Measurements from ENCODE around the gene ARL5B.

ARL5B gene

DNA sequence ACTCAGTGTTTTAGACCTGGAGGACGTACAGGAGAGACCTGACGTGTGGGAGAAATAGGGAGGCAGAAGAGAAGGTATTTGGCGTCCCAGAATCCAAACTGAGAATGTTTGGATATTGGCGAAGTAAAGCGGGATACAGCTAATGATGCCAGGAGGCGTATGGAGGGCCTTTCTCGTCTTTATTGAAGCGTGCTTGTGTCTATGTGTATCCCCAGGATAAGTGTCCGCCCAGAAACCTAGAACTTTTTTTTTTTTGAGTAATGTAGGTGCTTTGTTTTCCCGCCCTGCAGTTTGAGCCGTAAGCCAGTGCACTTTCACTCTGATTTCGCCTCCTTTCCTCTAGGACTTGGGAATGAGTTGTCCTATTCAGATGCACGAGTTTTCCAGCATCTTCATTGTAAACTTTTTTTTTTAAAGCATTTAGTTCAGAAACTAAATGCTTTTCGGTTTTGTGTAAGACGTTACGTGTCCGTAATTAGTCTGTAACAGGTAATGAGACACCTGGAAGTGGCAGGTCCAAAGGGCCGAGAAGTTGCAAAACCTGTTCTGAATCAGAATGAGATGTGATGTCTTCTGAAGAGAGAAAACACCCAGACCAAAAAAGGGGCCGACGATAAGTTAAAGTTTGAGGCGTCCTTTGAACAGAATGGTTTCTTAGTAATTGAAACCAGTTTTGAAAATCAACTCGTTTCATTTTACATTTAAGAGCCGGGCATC is 746 bp downstream of the ARL5B start:
- no peak for DNase-seq

DNA sequence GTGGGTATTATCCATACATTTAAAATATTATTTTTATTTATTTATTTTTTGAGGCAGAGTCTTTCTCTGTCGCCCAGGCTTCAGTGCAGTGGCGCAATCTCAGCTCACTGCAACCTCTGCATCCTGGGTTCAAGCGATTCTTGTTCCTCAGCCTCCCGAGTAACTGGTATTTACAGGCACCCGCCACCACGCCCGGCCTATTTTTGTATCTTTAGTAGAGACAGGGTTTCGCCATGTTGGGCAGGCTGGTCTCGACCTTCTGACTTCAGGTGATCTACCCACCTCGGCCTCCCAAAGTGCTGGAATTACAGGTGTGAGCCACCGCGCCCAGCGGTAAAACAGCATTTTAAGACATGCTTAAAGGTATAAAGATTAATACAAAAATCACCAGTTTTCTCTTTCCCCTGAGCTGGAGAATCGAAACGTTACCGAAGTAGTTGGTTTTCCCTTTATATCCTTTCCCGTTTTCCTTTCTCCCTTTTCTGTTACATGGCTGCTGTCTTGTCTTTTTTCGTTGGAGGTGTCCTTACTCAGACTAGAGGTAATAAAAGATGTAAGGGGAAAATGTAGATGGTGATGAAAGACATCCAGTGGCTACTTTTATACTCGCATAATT is 1.7 kb downstream of the ARL5B start:
- DNase-seq: no peak

DNA sequence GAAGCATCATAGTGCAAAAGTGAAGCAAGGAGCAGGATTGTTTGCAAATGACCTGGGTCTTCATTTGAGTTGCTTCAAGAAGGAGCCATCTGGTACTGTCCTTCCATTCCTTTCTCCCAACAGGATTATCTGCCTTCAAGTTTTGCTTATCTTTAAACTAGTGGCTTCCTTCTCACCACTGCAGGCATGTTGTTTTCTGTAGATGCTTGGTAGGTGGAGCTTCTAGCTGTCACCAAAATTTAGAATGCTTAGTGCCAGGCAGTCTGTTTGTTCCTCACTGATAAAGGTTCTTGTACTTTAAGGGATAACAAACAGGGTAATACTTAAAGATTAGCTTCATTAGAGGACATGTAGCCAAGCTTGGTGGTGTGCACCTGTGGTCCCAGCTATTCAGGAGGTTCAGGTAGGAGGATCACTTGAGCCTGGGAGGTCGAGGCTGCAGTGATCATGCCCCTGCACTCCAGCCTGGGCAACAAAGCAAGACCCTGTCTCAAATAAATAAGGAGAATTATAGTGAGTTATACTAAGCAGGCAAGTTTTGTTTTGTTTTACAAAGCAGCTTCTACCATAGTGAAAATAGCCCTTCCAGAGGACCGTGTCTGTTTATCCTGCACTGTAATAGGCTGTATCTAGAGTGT is 5.7 kb downstream of the ARL5B start:
- no peak for DNase-seq

DNA sequence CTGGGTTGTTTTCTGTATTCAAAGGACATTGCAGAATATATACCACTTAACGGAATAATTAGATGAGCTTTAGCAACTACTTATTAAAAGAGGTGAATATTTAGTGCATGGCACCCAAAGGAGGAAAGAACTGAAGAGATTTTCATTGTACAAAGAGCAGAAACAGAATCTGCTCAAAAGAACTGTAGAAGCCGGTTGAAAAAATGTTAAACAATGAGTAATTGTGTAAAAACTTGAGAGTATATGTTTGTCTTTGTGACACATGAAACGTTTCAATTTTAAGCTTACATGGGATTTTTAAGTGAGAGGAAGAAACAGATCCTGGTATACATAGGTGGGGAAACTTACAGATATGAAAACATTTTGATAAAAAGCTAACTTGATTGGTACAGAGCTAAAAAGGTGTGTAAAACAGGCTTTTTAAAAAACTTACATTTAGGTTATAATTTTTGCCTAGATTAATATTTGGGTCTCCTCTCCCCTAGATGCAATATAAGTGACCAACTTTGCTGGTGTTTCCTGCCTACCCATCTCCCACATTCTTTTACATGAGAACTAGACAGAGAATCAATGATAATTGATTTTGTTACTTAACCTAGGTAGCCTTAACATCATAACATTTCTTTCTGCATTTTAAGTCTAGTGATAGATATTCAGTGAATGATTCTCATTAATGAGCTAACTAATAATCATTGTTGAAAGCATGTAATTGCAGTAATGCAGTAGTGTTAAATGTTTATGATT is 6.8 kb downstream of the ARL5B start:
- DNase-seq: no peak

DNA sequence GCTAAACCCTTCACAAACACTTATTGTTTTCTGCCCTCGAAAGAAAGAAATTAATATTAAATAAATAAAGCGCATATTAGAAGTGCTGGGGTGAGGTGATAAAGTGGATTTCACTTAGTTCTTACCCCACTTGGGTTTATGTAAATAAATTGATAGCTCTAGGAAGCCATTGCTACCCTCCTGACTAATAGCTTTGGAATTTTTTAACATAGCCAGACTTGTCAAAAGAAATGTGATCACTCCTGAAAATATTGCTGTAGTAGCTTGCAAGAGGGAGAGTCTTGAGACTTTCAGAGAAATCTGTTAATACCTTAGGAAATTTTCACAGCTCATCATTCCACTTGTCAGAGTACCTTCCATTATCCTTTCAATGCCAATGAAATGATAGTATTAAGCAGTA is 7.6 kb downstream of the ARL5B start:
- no peak for DNase-seq

DNA sequence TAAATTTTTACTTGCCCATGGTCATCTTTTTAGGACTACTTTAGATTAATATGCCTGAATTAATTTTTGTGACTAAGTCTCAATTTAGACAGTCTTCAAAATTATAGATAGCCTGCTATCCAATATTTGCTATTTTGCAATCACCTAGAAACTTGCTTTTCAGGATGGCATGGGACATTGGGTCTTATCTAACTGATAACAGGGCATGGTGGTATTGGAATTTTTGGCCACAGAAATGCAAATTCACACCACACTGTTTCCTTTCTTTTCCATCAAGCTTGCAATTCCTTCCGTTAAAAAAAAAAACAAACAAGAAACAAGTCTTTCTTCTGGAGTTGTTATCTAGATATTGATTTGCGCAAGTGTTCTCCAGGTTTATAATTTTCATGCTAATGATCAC is 8.8 kb downstream of the ARL5B start:
- no peak for DNase-seq

DNA sequence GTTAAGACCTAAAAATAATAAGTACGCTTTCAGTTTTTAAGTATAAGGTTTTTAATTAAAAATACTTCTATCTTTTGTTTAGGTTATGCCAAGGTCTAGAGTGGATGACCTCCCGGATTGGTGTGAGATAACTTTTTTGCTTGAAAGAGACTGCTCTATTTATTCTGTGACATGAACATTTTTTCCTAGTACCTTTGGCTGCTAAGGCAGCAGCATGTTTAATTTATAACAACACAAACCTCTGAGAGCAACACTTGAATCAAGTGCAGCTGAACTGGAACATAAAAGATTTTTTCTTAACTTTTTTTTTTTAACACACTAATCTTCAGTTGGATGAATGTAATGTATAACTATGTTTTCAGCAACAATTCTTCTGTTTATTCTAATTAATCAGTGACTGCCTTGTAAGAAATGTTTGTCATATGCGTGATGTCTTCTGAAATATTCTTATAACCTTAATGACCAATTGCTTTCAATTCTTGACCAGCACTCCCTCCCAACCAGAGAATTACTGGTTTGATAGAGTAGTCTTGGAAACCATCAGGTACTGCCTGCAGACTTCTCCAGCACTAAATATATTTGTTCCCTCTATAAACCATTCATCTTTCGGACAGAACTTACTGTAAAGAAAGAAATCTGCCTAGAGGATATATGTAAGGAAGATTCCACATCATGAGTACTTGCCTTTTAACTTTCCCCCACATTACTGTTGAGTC is 16.0 kb downstream of the ARL5B start:
- no peak for DNase-seq

DNA sequence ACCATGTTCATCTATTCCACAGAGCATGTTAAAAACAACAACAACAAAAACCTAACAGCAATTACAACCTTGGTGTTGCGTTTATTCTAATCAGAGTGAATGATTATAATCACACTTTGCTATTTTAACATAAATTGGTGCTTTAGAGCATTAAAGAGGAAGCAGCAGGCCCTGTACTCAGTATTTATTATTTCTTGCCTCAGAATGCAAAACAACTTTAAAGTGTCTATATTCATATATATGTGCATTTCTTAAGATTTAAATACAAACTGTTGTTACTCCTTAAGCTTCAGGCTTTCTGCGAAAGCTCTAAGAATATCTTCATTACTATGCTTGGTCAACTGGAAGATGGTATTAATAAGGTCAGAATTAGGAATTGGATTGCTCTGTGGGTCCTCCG is 21.5 kb downstream of the ARL5B start:
- DNase-seq: no peak

DNA sequence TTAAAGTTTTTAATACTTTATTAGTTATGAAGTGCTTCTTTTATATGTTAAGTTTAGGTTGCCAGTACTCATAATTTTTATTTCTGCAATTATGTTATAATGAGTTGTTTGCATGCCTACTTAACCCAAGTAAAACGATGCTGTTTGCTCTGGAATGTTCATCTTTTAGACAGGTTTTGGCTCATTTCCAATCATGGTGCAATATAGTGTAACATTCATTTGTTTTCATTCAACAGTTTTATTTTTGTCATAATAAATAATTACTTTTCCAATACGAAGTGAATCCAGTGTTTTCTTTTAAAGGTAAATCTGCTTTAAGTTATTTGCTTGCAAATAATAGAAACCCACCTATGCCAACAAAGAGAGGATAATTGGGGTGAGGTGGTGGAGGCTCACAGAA is 22.1 kb downstream of the ARL5B start:
- no peak for DNase-seq

DNA sequence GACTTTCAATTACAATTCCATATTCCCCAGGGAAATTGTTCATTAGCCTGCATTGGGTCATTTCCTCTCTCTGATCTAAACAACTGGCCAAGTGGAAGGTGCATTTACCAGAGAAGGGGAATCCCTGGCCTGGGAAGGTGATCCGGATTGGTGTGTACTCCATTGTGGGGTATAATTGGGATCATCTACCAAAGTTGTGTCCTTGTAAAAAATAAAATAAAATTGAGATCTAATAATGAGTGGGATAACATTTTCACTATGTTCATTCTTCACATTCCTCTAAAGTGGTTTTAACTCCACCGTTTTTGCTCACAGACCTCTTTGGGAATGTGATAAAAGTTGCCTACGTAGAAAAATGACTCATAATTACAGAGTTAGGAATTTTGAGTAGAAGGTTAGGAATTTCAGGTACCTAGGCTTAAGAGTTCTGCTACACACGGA is 22.8 kb downstream of the ARL5B start:
- DNase-seq: no peak

DNA sequence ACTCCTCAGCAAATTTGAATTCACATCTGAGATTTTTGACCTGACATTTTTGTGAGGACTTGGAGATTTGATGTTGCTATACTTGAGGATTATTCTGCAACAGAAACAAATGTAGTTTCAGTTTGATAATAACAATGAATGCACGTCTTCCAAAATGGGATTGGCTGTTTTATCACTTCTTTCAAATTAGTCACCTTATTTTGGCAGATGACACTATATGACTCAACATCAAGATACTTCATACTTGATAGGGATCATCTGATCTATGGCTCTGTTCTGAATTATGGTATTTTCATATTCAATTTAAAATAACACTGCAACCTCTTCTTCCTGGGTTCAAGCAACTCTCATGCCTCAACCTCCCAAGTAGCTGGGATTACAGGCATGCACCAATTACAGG is 24.2 kb downstream of the ARL5B start:
- no peak for DNase-seq

DNA sequence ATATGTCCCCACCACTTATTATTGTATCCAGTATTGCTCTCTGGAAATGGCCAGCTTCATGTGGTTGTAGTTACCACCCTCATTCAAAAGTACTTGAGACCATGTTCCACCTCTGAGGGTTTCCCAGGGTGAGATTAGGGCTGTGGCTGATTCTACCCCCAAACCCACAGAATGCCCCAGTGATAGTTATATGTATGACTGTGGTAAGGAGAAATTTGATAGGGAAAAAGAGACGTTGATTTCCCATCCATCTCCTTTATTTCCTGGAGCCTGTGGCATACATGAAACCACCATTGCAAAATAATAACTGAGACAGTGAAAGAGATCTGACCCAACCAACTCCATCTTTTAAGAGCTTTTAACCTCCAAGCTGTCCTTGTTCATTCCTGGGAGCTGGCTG is 25.2 kb downstream of the ARL5B start:
- DNase-seq: no peak

DNA sequence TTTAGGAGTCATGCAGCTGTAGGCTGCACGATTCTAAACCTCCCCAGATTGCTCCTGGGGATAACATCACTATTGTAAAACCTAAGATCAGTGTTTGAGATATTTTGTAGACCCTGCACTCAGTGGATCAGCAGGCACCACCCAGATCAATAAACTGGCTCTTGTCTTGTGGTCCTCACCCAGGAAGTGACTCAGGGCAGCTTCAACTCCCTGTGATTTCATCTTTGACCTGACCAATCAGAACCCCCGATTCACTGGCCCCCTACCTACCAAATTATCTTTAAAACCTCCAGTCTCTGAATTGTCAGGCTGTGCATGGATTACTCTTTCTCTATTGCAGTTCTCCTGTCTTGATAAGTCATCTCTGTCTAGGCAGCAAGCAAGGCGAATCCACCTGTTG is 25.7 kb downstream of the ARL5B start:
- DNase-seq: no peak

DNA sequence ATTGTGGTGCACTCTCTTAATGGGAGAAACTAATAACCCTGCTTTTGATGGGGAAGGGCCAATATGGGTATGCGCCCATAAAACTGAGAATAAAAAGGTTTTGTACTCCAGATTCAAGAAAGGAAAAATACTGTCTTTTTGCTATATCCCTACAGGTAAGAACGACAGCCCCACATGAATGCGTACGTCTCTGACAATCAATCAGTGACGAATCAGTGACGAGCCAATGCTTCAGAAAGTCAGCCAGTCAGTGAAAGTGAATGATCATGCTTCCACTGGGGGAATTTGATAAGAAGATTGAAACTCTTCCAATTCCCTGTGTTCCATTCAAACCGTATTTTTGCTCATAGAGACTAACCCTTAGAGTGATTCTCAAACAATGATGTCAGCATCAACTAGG is 26.3 kb downstream of the ARL5B start:
- DNase-seq: no peak

DNA sequence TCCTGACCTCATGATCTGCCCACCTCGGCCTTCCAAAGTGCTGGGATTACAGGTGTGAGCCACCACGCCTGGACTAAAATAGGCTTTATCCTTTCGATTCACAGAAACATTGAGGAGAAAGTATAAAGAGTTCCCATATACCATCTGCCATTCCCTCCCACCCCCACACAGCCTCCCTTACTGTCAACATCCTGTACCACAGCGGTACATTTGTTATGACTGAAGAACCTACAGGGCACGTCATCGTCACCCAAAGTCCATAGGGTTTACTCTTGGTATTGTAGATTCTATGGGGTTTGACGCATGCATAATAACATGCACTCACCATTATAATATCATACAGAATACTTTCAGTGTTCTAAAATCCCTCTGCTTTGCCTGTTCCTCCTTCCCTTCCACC is 28.0 kb downstream of the ARL5B start:
- DNase-seq: no peak

DNA sequence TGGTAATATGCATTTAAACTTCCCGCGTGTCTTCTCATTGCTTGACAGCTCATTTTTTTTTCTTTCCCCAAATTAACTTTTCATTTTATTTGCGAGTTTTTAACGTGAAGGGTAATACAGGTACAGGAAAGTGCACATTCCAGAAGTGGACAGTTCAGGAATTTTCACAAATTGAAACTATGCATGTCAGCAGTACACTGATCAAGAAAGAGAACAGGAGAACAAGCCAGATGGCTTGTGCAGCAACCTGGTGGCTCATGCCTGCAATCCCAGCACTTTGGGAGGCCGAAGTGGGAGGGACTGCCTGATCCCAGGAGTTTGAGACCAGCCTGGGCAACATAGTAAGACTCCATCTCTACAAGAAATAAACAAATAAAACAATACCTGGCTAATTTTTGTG is 28.5 kb downstream of the ARL5B start:
- no peak for DNase-seq

DNA sequence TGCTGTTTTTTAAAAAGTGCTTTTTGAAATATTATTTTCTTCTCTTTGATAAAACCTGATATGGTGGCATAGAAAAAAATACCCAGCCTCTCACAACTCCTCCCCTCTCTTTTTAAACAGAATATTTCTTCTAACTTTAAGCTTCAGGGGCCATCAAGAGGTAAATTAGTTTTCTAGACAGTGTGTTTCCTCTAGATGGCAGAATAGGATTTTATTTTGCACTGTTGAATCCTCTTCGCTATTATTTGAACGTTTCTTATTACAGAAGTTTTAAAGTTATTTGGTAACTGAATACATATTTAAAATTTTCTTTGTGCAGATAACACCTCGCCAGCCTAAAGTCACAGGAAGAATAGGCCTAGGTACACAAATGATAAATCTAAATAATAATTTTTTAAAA is 30.3 kb downstream of the ARL5B start:
- DNase-seq: no peak

DNA sequence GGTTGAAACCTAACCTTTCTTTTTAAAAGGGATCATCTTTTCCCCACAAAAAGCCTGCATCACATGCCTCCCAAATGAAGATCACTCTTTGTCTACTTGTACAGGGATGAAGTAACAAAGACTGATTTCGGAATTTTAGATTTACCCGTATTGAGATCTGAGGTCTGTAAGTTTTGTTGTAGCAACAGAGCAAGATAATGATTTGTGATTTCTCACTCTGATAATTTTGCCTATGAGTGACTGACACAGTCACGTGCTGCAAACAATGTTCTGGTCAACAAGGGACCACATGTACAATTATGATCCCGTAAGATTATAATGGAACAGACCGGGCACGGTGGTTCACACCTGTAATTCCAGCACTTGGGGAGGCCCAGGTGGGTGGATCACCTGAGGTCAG is 31.3 kb downstream of the ARL5B start:
- DNase-seq: no peak

DNA sequence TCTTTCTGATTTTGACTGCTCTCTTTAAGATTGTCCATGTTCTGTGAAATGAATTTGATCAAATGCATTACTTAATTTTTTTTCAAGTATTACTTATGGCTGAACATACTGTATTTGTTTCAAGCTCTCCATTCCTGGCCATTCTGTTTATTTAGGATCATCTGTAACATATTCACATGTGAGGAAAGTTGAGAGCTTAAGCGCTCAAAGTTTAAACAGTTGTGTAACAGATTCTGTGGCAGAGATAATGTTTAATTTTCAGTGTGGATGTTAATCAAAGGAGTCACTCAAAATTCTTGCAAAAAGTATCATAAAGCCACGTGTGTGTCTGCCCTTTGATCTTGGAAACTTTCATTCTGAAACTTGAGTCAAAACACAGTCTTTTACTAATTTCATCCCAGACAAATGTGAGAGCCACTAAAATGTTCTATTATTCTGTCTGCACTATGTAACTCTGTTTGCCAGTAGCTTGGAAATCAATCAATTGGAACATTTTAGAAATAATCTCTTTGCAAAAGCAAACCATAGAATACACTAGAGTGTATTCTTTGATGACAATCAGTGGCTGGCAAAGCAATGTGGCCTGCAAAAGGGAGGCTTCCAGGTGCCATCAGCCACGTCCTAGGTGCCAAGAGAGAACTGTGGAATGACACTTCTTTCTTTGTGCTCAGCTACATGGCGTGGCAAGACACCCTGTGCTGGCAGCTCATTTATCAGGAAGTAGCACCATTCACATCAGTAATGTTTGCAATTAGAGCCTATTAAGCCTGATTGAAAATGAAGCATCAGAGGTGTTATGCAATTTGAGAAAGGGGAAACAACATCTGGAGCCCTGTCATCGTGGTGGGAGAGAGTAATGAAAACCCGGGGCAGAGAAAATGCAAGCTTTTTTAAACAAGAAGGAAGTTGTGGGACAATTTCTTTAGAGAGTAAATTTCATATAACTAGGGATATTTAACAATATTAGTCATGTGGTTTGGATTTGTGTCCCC is 40.9 kb downstream of the ARL5B start:
- no peak for DNase-seq

DNA sequence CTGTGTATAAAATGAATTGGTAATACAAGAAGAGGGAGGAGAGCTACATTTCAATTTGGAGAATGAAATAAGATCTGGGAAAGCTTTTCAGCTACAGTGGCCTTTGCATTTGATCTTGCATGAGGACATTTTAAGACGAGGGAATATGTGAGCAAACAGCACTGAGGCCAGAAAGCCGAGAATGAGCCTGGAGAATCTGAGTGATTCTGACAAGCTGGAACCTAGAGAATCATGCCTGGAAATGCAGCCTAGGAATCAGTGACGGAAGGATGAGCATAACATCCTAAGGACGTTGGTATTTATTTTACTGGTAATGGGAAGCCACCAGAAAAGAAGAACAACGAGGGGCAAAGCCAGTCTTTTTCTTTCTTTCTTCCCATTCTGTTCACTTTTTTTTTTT is 44.3 kb downstream of the ARL5B start:
- no peak for DNase-seq

DNA sequence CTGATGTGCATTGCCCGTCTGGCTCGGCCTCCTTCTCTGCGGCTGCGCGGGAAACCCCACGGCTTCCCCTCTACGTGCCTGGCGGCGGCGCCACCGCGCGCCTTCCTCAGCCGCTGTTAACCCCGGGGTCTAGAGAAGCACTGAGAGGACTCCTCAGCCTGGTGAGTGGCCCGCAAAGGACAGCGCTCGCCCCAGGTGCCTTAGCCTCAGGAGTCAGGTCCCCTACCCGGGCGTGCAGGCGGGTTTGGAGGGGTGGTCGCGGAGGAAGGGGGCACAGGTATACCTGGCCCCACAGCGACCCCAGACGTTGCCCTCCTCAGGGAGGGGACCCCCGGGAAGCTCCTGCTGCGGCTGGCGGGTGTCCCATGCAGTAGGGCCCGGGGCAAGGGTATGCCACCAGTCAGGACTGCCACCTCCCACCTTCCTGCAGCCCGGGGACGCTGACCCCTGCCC is 51.0 kb downstream of the ARL5B start:
- DNase-seq: no peak

DNA sequence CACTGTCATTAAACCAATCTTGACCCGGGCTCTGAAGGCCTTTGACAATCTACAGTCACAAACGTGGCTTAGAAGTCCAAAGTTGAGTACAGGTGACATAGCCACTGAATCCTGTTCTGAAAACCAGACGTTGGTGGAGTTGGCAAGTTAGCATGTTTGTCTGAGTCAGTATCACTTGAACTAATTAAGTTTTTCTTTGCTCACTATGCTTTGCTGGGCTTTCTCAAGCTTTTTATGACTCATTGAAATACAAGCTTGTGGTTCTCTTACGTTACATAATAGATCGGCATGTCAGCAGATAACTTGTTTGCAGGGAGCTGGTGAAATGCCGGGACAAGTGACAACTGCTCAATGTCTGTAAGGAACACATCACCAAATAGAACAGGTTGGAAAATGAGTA is 53.8 kb downstream of the ARL5B start:
- no peak for DNase-seq

Data from stimulated activated CD4-positive, alpha-beta T cell treated with anti-CD3 and anti-CD28 coated beads, Interleukin-4, amount 100 ng/mL, for 4 hours (primary cell).